Skeletal muscle cell (primary cell): Measurements from ENCODE around the gene TMEM43.

ENCODE experiments used
- DNase-seq: peaks from one replicate; pipeline ENCODE4 v3.0.0-alpha.2; 2010; ENCODE audit warnings: low read depth
- H3K4me3 ChIP-seq: 2 replicates; pipeline ENCODE4 v1.5.1; 2011; ENCODE audit warnings: low read depth, mild to moderate bottlenecking, control low read depth, low read length, moderate library complexity

The TMEM43 gene

GRCh38 chr3:14134291-14134690 lies 9.4 kb downstream of the TMEM43 start:
- no peak for DNase-seq
- H3K4me3 ChIP-seq, result no peak overlapping the region

DNA sequence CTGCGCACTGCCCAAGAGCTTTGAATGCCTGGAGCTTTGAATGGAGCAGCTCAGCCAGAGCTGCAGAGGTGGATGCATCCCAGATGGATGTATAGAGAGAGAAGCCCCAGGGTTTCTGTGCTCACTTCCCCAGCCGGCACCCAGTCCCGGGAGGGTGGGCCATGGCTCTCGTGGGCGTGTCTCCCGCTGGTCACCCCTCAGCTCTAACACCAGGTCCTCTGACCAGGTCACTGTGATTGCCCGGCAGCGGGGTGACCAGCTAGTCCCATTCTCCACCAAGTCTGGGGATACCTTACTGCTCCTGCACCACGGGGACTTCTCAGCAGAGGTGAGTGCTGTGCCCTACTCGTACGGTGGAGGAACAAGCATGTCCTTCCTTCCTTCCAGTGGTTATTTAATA lies 10.7 kb downstream of the TMEM43 start:
- no peak for DNase-seq
- no peak overlapping the region for H3K4me3 ChIP-seq

DNA sequence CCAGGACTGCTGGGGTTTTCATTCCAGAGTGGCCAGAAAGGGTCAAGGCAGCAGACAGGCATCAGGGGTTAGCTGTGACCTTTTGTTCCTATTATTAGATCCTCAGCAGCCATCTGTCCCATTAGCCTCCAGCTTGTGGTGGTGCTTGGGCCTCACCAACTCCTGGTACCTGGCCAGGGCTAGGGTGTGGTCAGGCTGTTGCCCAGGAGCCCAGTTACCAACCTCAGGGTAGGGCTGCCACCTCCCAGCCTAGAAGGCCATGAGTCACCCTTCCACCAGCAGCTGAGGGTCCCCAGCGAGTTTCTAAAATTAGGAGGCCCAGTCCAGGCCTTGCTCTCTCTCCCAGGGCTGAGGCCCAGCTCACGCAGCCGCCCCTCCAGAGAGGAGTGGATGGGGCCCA lies 12.2 kb downstream of the TMEM43 start:
- no peak for DNase-seq
- no peak overlapping the region for H3K4me3 ChIP-seq

DNA sequence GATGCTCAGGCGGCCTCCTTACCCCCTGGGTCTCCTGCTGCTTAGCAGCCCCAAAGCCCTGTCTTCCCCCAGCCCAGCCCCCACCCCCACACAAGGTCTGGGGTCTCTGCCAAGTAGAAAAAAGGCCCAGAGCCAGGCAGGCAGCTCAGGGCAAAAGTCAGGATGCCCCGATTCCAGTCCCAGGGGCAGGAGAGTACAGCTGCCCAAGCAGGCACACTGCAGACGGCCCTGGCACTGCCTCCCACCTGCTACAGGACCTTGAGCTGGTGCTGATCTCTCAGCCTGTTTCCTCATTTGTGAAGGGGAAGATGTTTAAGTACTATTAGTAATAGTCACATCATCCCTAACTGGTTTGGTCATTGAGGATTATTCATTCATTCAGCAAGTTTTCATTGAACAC lies 12.6 kb downstream of the TMEM43 start:
- H3K4me3 ChIP-seq, result no peak overlapping the region
- DNase-seq, result no peak

DNA sequence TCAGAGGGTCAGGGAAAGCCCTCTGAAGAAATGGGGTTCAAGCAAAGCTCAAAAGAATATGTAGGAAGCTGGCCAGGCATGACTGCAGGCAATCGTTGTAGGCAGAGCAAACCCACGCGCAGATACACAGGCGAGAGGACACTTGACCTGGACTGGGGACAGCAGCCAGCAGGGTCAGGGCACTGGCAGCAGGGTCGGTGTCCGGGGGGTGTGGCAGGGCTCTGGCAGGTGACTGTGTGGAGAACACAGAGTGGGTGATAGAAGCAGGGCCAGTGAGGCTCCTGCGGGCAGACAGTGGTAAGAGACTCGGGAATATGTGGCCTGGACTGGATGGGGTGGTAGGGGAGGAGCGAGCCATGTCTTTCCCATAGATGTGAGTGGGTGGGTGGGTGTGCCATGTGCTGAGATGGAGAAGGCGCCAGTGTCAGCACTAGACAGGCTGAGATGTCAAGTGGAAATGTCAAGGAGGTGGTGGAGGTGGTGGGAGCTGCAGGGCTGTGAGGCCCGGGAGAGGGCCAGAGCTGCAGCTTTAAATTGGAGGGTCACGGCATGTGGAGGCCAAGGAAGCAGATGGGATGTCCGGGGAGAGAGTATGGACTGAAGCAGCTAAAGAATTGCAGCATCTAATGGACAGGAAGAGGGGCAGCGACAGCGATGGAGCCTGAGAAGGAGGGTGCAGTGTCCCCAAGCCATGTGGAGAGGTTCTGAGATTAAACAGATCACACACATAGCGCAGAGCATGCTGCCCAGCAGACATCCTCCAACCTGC lies 13.4 kb downstream of the TMEM43 start:
- H3K4me3 ChIP-seq, result no peak overlapping the region
- DNase-seq, result no peak

DNA sequence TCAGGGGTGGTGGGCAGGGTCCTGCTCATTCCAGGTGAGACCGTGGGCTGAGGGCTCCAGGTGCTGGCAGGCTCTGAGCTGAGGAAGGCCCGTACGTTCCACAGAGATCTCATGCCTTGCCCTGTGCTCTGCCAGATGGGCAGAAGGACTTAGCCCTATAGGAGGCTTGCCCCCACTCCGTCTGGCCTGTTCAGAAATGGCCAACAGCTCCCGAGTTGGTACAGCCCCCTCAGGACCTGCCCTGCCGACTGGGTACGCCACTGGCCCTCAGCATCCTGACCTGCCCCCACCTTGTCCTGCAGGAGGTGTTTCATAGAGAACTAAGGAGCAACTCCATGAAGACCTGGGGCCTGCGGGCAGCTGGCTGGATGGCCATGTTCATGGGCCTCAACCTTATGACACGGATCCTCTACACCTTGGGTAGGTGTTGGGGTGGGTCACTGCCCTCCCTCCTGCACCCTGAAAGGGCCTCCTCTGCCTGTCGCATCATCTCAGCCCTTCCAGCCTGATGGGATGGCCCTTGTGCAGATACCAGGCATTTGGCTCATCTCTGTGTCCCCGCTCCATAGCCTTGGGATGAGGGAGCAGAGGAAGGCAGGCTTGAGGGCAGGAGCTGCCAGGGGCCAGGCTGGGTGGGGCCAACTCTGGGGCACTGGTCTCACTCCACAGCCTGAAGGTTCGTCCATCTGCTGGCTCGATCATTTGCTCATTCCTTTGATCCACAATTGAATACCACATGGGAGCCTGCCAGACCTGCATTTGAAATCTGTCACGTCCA lies 14.2 kb downstream of the TMEM43 start:
- no peak overlapping the region for H3K4me3 ChIP-seq

DNA sequence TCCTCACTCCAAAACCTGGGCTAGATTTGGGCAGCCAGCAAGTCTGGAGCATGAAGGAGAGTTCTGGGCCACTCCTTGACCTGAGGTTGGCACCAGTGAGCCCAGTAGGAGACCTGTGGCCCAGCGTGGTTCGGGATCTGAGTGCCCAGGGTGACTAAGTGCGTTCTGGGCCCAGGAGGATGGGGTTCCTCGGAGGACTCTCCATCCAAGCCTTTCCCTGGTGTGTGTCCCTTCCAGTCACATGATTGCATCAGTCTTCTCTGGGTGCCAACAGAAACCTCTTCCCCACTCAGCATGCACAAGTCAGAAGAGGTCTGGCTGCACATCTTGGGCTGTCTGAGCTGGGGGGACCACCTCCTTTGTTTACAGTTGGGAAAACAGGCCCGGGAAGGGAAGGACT lies 14.9 kb downstream of the TMEM43 start:
- no peak for DNase-seq
- H3K4me3 ChIP-seq, result no peak overlapping the region

More for the DNA sequence above, 14.2 kb downstream of the TMEM43 start:
- no peak for DNase-seq

GRCh38 chr3:14140668-14141067 lies 15.8 kb downstream of the TMEM43 start:
- H3K4me3 ChIP-seq, result no peak overlapping the region
- no peak for DNase-seq

- no peak overlapping the region for H3K4me3 ChIP-seq
- DNase-seq, result no peak
These were observed 16.3 kb downstream of the TMEM43 start for GRCh38 chr3:14141144-14141543.

DNA sequence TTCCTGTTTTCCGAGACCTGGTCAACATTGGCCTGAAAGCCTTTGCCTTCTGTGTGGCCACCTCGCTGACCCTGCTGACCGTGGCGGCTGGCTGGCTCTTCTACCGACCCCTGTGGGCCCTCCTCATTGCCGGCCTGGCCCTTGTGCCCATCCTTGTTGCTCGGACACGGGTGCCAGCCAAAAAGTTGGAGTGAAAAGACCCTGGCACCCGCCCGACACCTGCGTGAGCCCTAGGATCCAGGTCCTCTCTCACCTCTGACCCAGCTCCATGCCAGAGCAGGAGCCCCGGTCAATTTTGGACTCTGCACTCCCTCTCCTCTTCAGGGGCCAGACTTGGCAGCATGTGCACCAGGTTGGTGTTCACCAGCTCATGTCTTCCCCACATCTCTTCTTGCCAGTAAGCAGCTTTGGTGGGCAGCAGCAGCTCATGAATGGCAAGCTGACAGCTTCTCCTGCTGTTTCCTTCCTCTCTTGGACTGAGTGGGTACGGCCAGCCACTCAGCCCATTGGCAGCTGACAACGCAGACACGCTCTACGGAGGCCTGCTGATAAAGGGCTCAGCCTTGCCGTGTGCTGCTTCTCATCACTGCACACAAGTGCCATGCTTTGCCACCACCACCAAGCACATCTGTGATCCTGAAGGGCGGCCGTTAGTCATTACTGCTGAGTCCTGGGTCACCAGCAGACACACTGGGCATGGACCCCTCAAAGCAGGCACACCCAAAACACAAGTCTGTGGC lies 16.9 kb downstream of the TMEM43 start:
- DNase-seq, result no peak
- no peak overlapping the region for H3K4me3 ChIP-seq

GRCh38 chr3:14142567-14143270 lies 17.9 kb downstream of the TMEM43 start:
- DNase-seq, result no peak
- no peak overlapping the region for H3K4me3 ChIP-seq

DNA sequence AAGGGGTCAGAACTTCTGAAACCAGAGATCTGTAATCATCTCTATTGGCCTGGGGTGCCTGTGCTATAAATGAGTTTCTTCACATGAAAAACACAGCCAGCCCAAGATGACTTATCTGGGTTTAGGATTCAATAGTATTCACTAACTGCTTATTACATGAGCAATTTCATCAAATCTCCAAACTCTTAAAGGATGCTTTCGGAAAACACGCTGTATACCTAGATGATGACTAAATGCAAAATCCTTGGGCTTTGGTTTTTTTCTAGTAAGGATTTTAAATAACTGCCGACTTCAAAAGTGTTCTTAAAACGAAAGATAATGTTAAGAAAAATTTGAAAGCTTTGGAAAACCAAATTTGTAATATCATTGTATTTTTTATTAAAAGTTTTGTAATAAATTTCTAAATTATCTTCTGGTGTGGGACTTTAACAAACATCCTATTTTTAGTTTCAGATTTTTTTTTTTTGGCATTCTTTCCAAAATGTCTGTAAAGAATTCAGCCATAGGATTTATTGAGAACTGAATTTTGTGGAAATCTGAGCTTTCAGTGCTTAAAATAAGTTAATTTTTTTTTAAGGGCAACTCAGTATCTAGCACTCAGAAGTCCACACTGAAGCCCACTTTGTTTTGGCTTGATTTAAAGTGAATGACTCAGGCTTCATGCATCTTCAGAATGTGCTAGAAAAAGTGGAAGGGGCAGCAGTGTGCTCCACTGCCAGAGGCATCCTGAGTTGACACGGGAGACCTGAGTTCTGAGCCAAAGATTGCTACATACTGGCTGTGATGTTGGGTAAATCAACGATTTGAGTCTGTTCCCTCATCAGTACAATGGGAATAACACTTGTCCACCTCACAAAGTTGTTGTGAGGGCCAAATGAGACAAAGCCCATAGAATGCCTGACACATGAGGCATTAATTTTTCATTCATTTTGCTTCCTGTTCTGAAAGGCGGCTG lies 18.7 kb downstream of the TMEM43 start:
- DNase-seq, result peak; percentile 94
- no peak overlapping the region for H3K4me3 ChIP-seq

- peak overlapping the region; percentile 21 for H3K4me3 ChIP-seq
- peak; percentile 98 for DNase-seq
These were observed 19.7 kb downstream of the TMEM43 start for GRCh38 chr3:14144423-14145075.

GRCh38 chr3:14145236-14145635 lies 20.4 kb downstream of the TMEM43 start:
- H3K4me3 ChIP-seq, result no peak overlapping the region
- DNase-seq, result no peak

- no peak overlapping the region for H3K4me3 ChIP-seq
- no peak for DNase-seq
These were observed 21.0 kb downstream of the TMEM43 start for GRCh38 chr3:14145670-14146380.

DNA sequence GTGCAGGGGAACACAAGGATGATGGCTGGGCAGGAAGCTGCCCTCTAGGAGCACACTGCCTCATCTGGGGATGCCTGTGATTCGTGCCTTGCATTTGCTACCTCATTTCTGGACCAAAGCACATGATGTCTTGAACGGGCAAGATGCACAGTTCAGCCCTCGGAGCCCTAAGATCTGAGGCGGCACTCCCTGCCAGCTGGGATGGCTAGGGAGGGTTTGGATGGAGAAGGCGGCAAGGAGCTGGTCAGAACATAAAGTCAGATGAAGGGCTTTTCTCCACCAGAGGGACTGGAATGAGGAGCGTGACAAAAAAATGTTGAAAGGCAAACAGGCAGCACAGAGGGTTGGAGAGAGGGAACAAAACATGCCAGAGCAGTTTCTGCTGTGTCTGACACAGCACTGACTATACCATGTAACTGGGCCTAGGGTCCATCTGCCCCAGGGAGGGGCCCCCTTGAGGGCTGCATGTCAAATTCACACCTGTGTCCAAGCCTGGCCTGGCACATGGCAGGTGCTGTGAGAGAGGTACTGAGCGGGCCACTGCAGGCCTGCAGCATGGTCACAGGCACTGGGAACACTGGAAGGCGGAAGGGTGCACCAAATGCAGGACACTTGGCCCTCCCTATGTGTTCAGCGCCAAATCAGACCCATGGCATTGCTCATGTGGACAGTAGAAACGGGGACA lies 21.7 kb downstream of the TMEM43 start:
- no peak overlapping the region for H3K4me3 ChIP-seq
- no peak for DNase-seq

GRCh38 chr3:14147066-14147435 lies 22.2 kb downstream of the TMEM43 start:
- no peak for DNase-seq
- no peak overlapping the region for H3K4me3 ChIP-seq
